ENCODE data around the gene FBXL16.

- TF ChIP-seq, protein P1, sequence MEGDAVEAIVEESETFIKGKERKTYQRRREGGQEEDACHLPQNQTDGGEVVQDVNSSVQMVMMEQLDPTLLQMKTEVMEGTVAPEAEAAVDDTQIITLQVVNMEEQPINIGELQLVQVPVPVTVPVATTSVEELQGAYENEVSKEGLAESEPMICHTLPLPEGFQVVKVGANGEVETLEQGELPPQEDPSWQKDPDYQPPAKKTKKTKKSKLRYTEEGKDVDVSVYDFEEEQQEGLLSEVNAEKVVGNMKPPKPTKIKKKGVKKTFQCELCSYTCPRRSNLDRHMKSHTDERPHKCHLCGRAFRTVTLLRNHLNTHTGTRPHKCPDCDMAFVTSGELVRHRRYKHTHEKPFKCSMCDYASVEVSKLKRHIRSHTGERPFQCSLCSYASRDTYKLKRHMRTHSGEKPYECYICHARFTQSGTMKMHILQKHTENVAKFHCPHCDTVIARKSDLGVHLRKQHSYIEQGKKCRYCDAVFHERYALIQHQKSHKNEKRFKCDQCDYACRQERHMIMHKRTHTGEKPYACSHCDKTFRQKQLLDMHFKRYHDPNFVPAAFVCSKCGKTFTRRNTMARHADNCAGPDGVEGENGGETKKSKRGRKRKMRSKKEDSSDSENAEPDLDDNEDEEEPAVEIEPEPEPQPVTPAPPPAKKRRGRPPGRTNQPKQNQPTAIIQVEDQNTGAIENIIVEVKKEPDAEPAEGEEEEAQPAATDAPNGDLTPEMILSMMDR (IDR thresholded peaks at IDR 0.05) = no peak
- TF ChIP-seq EZH2 (IDR thresholded peaks at IDR 0.05) (no peak), EZH2phosphoT487 (IDR thresholded peaks at IDR 0.05) (no peak)
These were observed 32.8 kb downstream of the FBXL16 start for GRCh38 chr16:672851-673250.
